Psoas muscle (tissue), 8 donors: Measurements from ENCODE around the gene ACR. TPM values are rescaled to one million over a fixed set of nuclear protein-coding genes. Genes with fewer than 3 reads are reported as not detected.

ENCODE experiments used
- ATAC-seq, 4 donors: fragments of 200-7000 bp; cut with Tn5 transposase; one replicate each; pipeline ENCODE4 v1.9.1; 2020; ENCODE audit warnings: moderate library complexity in 3 of 4, mild to moderate bottlenecking in 2 of 4
- DNase-seq, 2 donors: peaks; one replicate each; pipeline ENCODE4 v3.0.0-alpha.2; 2020
- H3K27ac ChIP-seq: fragments of 200-600 bp; one replicate; pipeline ENCODE4 v1.8.0; 2022
- H3K27me3 ChIP-seq, 3 donors: fragments of 200-600 bp in 1 of 3; one replicate each; pipeline versions ENCODE4 v1.6.1 to v1.8.0; 2013 to 2022; ENCODE audit warnings: low read length in 2 of 3, mild to moderate bottlenecking in 2 of 3, moderate library complexity in 1 of 3; ENCODE audit not compliant: insufficient read depth in 3 of 3
- H3K36me3 ChIP-seq, 2 donors: fragments of 200-600 bp in 1 of 2; one replicate each; pipeline versions ENCODE4 v1.6.1 to v1.8.0; 2013 to 2022; ENCODE audit warnings: low read depth in 1 of 2, mild to moderate bottlenecking in 1 of 2, moderate library complexity in 1 of 2; ENCODE audit not compliant: insufficient read depth in 1 of 2
- H3K4me1 ChIP-seq: fragments of 200-600 bp; one replicate; pipeline ENCODE4 v1.8.0; 2022
- H3K4me3 ChIP-seq: fragments of 200-600 bp; one replicate; pipeline ENCODE4 v1.8.0; 2022; ENCODE audit warnings: mild to moderate bottlenecking
- H3K9me3 ChIP-seq: fragments of 200-600 bp; one replicate; pipeline ENCODE4 v1.8.0; 2022
- WGBS, 3 donors: extraction: QIAGEN DNeasy Blood & Tissue Kit; methylation state at CpG; one replicate each; pipeline versions ENCODE4 v1.1.6 to v1.1.7; 2013; 5-methylcytosine and 5-hydroxymethylcytosine counted together
- intact Hi-C, 2 donors: fragments of 100-400 bp; cut with DNase I; formaldehyde crosslinking; loops; one replicate each; pipeline versions ENCODE4 v1.11.0 to v1.14.2; 2022
- polyA plus RNA-seq, 3 donors: library from polyadenylated mRNA; stranded (reverse); fragments of 200-250 nt; gene quantifications; one replicate each; pipeline ENCODE4 v1.2.3, GENCODE V29; 2013
- total RNA-seq, 4 donors: library from RNA; stranded (reverse); fragmentation: NEBNext Ultra II Directional in 2 of 4; extraction: Animal tissue kit (Norgen Biotek cat#: 25700) in 2 of 4; gene quantifications; one replicate each; pipeline versions ENCODE4 v1.2.1 to v1.2.4, GENCODE V29; 2021 to 2023
- TF ChIP-seq, protein P1 (sequence below): fragments of 200-600 bp; IDR thresholded peaks from one replicate; pipeline ENCODE4 v1.8.0; 2022; ENCODE audit warnings: antibody characterized with exemption
- donor health status: healthy with polysubstance abuse.
- donor health status: DM: no; HTN: no; CAD: no; lungs with moderate emphysema.
- donor health status: Bipolar disorder and iron deficiency.
- donor health status: healthy.
- donor health status: DM: yes; HTN: yes; CAD: no.
- donor health status: DM: no; HTN: no; CAD: no.
- donor health status: DM: no; HTN: no; CAD: no.
- donor health status: DM: yes; HTN: yes; CAD: no.

The ACR gene
- total and polyA plus RNA-seq, 7 donors = 0.10 to 0.82 (median 0.26) TPM; not detected in 2

DNA sequence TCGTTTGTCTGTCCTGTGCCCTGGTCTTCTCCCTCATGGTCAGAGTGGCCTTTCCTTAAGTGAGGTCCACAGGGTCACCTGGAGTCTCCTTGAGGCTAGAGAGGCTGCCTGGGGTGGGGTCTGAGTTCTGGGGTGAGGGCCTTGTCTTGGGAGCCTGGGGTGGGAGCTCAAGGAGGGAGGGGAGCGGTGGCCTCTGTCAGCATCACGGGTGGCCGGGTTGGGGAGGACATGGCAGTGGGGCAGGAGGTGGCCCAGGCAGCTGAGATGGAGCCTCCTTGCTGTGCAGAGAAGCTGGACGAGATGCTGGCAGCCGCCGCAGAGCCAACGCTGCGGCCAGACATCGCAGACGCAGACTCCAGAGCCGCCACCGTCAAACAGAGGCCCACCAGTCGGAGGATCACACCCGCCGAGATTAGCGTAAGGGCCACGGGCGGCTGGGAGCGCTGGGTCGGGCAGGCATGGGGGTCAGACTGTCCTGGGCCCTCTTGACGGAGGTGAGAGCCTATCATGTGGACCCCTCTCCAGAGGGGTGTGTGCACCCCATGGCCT, 23.3 kb upstream of the ACR start:
- TF ChIP-seq, protein P1, sequence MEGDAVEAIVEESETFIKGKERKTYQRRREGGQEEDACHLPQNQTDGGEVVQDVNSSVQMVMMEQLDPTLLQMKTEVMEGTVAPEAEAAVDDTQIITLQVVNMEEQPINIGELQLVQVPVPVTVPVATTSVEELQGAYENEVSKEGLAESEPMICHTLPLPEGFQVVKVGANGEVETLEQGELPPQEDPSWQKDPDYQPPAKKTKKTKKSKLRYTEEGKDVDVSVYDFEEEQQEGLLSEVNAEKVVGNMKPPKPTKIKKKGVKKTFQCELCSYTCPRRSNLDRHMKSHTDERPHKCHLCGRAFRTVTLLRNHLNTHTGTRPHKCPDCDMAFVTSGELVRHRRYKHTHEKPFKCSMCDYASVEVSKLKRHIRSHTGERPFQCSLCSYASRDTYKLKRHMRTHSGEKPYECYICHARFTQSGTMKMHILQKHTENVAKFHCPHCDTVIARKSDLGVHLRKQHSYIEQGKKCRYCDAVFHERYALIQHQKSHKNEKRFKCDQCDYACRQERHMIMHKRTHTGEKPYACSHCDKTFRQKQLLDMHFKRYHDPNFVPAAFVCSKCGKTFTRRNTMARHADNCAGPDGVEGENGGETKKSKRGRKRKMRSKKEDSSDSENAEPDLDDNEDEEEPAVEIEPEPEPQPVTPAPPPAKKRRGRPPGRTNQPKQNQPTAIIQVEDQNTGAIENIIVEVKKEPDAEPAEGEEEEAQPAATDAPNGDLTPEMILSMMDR = no peak

DNA sequence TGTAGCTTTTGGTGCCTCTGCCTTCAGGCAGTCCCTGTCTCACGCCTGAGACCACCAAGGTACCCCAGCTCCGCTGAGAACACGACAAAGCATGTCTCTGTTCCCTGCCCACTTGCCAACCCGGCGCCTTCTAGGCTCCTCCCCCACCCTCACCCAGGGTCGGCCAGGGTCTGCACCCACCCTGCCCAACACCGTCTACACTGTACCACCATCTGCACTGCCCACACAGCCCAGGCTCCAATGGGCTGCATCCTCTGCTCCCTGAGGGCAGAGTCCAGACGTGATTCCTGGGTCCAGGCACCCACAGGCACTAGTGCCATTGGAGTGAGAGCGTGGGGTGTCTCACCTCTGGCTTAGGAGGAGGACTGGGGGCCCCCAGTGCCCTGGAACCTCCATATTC, 22.8 kb upstream of the ACR start:
- peaks cover 0 to 7% (median 0%) of the 10 kb centered on the region in 3 donors for H3K27me3 ChIP-seq
- no peak overlapping the region for H3K27ac ChIP-seq
- 84 to 86% (median 85%) methylated on average over 9 of the region's 9 CpGs for WGBS, 3 donors
- DNase-seq (no peak), ATAC-seq (no peak)
- intact Hi-C loops = no loop called here
- no peak overlapping the region for H3K4me3 ChIP-seq
- no peaks in the 10 kb centered on the region for H3K4me1 ChIP-seq
- H3K36me3 ChIP-seq = peaks cover 0 to 4% of the 10 kb centered on the region in 2 donors
- H3K9me3 ChIP-seq = no peaks in the 10 kb centered on the region
- TF ChIP-seq, protein P1 = no peak

More for the DNA sequence above, 23.3 kb upstream of the ACR start:
- WGBS, 3 donors = 86 to 96% (median 92%) methylated on average over 17 to 22 of the region's 22 CpGs
- Histone ChIP-seq H3K4me1 (no peaks in the 10 kb centered on the region), H3K4me3 (no peak overlapping the region), H3K27ac (no peak overlapping the region), H3K9me3 (no peaks in the 10 kb centered on the region), H3K36me3 (peaks cover 0 to 4% of the 10 kb centered on the region in 2 donors), H3K27me3 (peaks cover 0 to 3% (median 0%) of the 10 kb centered on the region in 3 donors)
- no peak for ATAC-seq
- DNase-seq = peak in 1 of 2 donors; percentile 37
- intact Hi-C loops = no loop called here

GRCh38 chr22:50715776-50716175, 22.2 kb upstream of the ACR start:
- ATAC-seq = no peak
- intact Hi-C loops = no loop called here
- Histone ChIP-seq H3K27ac (no peak overlapping the region), H3K27me3 (peaks cover 0 to 9% (median 0%) of the 10 kb centered on the region in 3 donors), H3K4me3 (no peak overlapping the region), H3K9me3 (no peaks in the 10 kb centered on the region), H3K36me3 (peaks cover 0 to 4% of the 10 kb centered on the region in 2 donors), H3K4me1 (no peaks in the 10 kb centered on the region)
- TF ChIP-seq, protein P1 = no peak
- no peak for DNase-seq
- 62 to 79% (median 76%) methylated on average over 7 of the region's 7 CpGs for WGBS, 3 donors

- Histone ChIP-seq H3K27ac (no peak overlapping the region), H3K9me3 (no peaks in the 10 kb centered on the region), H3K4me3 (no peak overlapping the region), H3K27me3 (peaks cover 0 to 16% (median 0%) of the 10 kb centered on the region in 3 donors), H3K36me3 (peaks cover 0 to 4% of the 10 kb centered on the region in 2 donors), H3K4me1 (no peaks in the 10 kb centered on the region)
- TF ChIP-seq, protein P1 = no peak
- ATAC-seq (no peak), DNase-seq (no peak)
- WGBS, 3 donors = 83 to 88% (median 84%) methylated on average over 13 of the region's 13 CpGs
- intact Hi-C loops = no loop called here
Observed at GRCh38 chr22:50716290-50717024, 21.5 kb upstream of the ACR start.
